Stomach smooth muscle (tissue), 2 donors: ENCODE results near the gene KANK3.
A peak's percentile ranks its signal among the peaks of the same experiment; 100 is the strongest.
"Not testable (repeated sequence)": the region's sequence is repeated elsewhere in the genome, so short reads cannot be mapped to it uniquely, and the experiment has no call there.

Experiments
- H3K27ac ChIP-seq: one replicate; pipeline ENCODE4 v1.7.0; 2013; ENCODE audit warnings: mild to moderate bottlenecking, low read length, inconsistent platforms
- H3K27me3 ChIP-seq, 2 donors: one replicate each; pipeline ENCODE4 v1.7.0; 2013; ENCODE audit warnings: low read length in 2 of 2; ENCODE audit not compliant: insufficient read depth in 2 of 2, control insufficient read depth in 1 of 2
- H3K36me3 ChIP-seq, 2 donors: one replicate each; pipeline ENCODE4 v1.7.0; 2013; ENCODE audit warnings: low read length in 2 of 2; ENCODE audit not compliant: control insufficient read depth in 2 of 2, insufficient read depth in 2 of 2
- H3K4me1 ChIP-seq: one replicate; pipeline ENCODE4 v1.7.0; 2013; ENCODE audit warnings: low read length; ENCODE audit not compliant: control insufficient read depth, insufficient read depth
- H3K4me3 ChIP-seq, 2 donors: one replicate each; pipeline ENCODE4 v1.7.0; 2013; ENCODE audit warnings: low read length in 2 of 2
- H3K9ac ChIP-seq, 2 donors: one replicate each; pipeline ENCODE4 v1.7.0; 2013; ENCODE audit warnings: low read length in 2 of 2, mild to moderate bottlenecking in 1 of 2
- H3K9me3 ChIP-seq, 2 donors: one replicate each; pipeline ENCODE4 v1.7.0; 2013; ENCODE audit warnings: low read length in 2 of 2; ENCODE audit not compliant: control insufficient read depth in 2 of 2
- donor health status: healthy.
- donor health status: Pancreatic carcinoma.

KANK3 gene

DNA sequence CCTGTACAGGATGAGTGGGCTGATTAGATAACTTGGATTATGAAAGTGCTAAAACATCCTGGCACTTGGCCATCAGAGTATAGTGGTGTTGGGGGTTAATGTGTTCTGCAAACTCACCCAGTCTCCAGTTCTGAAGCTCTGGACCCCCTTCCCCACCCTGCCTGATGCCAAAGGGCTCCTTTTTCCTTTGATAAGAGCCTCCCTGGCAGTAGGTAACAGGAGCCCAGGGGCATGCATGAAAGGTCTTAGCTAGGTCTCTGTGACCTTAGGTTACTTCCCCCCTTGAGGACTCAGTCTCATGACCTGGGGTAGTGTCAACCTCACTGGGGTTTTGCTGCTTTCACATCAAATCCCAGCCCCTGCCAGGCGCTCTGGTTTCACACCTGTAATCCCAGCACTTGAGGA lies 19.3 kb downstream of the KANK3 start:
- no peak overlapping the region for H3K9ac ChIP-seq
- H3K4me1 ChIP-seq: peaks cover 22% of the 10 kb centered on the region
- no peak overlapping the region for H3K4me3 ChIP-seq
- no peak overlapping the region for H3K27ac ChIP-seq
- H3K27me3 ChIP-seq: no peaks in the 10 kb centered on the region
- H3K9me3 ChIP-seq: no peaks in the 10 kb centered on the region
- peaks cover 5 to 11% of the 10 kb centered on the region in 2 donors for H3K36me3 ChIP-seq

- Histone ChIP-seq H3K36me3 (peaks cover 5 to 11% of the 10 kb centered on the region in 2 donors), H3K27ac (peak overlapping the region; percentile 88), H3K27me3 (no peaks in the 10 kb centered on the region), H3K4me1 (peaks cover 22% of the 10 kb centered on the region), H3K4me3 (peak overlapping the region; percentile 95 to 99), H3K9ac (peak overlapping the region; percentile 51 to 98), H3K9me3 (no peaks in the 10 kb centered on the region)
Observed at GRCh38 chr19:8322638-8322997, 20.4 kb downstream of the KANK3 start.

DNA sequence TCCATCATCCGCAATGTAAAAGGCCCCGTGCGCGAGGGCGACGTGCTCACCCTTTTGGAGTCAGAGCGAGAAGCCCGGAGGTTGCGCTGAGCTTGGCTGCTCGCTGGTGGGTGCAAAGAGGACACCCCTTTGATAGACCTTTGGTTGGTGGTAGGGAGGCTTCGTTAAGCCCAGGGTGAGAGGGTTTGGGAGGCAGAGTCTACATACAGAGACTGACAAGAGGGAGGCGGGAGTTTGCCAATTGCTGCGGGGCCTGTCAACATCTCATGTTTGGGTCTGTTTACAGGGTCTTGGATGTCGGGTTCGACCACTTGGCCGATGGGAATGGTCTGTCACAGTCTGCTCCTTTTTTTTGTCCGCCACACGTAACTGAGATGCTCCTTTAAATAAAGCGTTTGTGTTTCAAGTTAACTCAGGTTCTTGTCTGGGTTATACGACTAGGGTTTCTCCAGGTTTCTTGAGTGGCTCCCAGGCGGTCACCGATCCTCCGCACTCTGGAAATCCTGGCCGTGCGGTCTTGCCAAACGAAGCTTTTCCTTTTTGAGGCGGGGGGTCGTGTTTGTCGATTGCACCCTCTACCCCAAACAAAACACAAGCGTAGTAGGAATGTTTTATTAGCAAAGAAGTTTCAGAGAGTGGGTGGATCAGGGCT lies 20.9 kb downstream of the KANK3 start:
- Histone ChIP-seq H3K9me3 (no peaks in the 10 kb centered on the region), H3K27me3 (no peaks in the 10 kb centered on the region), H3K27ac (peak overlapping the region; percentile 88), H3K4me3 (peak overlapping the region; percentile 95 to 99), H3K9ac (peak overlapping the region; percentile 97 to 98), H3K36me3 (peaks cover 5 to 11% of the 10 kb centered on the region in 2 donors), H3K4me1 (peaks cover 22% of the 10 kb centered on the region)

- Histone ChIP-seq H3K36me3 (peaks cover 8 to 11% of the 10 kb centered on the region in 2 donors), H3K27ac (peak within 1 kb of the TSS; percentile 88), H3K9me3 (no peaks in the 10 kb centered on the region), H3K4me3 (peak within 1 kb of the TSS; percentile 95 to 99), H3K4me1 (peaks cover 22% of the 10 kb centered on the region), H3K9ac (peak within 1 kb of the TSS; percentile 98 to 99), H3K27me3 (no peaks in the 10 kb centered on the region)
Observed at GRCh38 chr19:8321067-8321985, 21.7 kb downstream of the KANK3 start, which contains the start of the genes NDUFA7 and RPS28. Gene NDUFA7, minus strand, starts transcription at chr19:8321375. Its CDS starts 17 bp downstream, at chr19:8321358. Gene RPS28, plus strand, starts transcription at chr19:8321496. Its CDS starts 35 bp downstream, at chr19:8321531.

- Histone ChIP-seq H3K9ac (peak overlapping the region; percentile 98 to 99), H3K36me3 (peaks cover 10 to 14% of the 10 kb centered on the region in 2 donors), H3K4me1 (peaks cover 22% of the 10 kb centered on the region), H3K27me3 (no peaks in the 10 kb centered on the region), H3K4me3 (peak overlapping the region; percentile 95 to 99), H3K27ac (peak overlapping the region; percentile 88), H3K9me3 (no peaks in the 10 kb centered on the region)
Observed at GRCh38 chr19:8320564-8321066, 22.4 kb downstream of the KANK3 start.

- Histone ChIP-seq H3K4me1 (peaks cover 22% of the 10 kb centered on the region), H3K36me3 (peaks cover 13 to 18% of the 10 kb centered on the region in 2 donors), H3K9me3 (no peaks in the 10 kb centered on the region), H3K9ac (peak overlapping the region; percentile 98 to 99), H3K27ac (no peak overlapping the region), H3K4me3 (peak overlapping the region; percentile 95 to 99), H3K27me3 (no peaks in the 10 kb centered on the region)
Observed at GRCh38 chr19:8319807-8320520, 23.1 kb downstream of the KANK3 start.

DNA sequence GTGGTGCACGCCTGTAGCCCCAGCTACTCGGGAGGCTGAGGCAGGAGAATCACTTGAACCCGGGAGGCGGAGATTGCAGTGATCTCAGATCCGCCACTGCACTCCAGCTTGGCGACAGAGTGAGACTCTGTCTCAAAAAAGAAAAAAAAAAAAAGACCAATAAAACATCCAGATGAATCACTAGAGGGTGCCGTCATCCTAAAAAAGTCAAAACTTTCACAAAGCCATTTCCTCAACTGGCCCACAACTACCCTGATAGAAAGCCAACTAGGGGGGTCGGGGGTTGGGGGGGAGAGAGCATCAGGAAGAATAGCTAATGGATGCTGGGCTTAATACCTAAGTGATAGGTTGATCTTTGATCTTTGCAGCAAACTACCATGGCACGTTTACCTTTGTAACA lies 24.2 kb downstream of the KANK3 start:
- Histone ChIP-seq H3K4me1 (peaks cover 22% of the 10 kb centered on the region), H3K36me3 (peaks cover 15 to 25% of the 10 kb centered on the region in 2 donors)
- not testable (repeated sequence) for H3K4me3 ChIP-seq, H3K9ac ChIP-seq, H3K27me3 ChIP-seq, H3K27ac ChIP-seq, H3K9me3 ChIP-seq

GRCh38 chr19:8316351-8317125 lies 26.5 kb downstream of the KANK3 start:
- peaks cover 10% of the 10 kb centered on the region for H3K4me1 ChIP-seq
- H3K9me3 ChIP-seq: no peaks in the 10 kb centered on the region
- no peak overlapping the region for H3K4me3 ChIP-seq
- H3K9ac ChIP-seq: no peak overlapping the region
- H3K27ac ChIP-seq: no peak overlapping the region
- peaks cover 11 to 26% of the 10 kb centered on the region in 2 donors for H3K36me3 ChIP-seq
- no peaks in the 10 kb centered on the region for H3K27me3 ChIP-seq

DNA sequence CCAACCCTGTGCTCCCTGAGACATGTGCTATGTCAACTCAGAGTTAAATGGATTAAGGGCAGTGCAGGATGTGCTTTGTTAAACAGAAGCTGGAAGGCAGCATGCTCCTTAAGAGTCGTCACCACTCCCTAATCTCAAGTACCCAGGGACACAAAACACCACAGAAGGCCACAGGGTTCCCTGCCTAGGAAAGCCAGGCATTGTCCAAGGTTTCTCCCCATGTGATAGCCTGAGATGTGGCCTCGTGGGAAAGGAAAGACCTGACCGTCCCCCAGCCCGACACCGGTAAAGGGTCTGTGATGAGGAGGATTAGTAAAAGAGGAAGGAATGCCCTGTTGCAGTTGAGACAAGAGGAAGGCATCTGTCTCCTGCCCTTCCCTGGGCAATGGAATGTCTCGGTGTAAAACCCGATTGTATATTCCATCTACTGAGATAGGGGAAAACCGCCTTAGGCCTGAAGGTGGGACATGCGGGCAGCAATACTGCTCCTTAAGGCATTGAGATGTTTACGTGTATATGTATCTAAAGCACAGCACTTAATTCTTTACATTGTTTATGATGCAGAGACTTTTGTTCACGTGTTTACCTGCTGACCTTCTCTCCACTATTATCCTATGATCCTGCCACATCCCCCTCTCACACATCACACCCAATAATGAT lies 28.0 kb downstream of the KANK3 start:
- not testable (repeated sequence) for H3K9me3 ChIP-seq, H3K4me1 ChIP-seq, H3K9ac ChIP-seq, H3K27me3 ChIP-seq, H3K27ac ChIP-seq, H3K4me3 ChIP-seq
- peaks cover 14 to 34% of the 10 kb centered on the region in 2 donors for H3K36me3 ChIP-seq
